Activated naive CD8-positive, alpha-beta T cell treated with anti-CD3 and anti-CD28 coated beads, Interleukin-2, amount 10 ng/mL, durations not matched to agents 7 days and 5 days (primary cell): ENCODE results near the gene LCE1A. TPM values are rescaled to one million over a fixed set of nuclear protein-coding genes. Genes with fewer than 3 reads are reported as not detected.

Source experiments
- total RNA-seq, 2 experiments: library from RNA; stranded (reverse); gene quantifications; one replicate each; pipeline ENCODE4 v1.2.3, GENCODE V29; 2021

Gene LCE1A
- total RNA-seq, 2 experiments from 2014 or later, result not detected

Other genes with a start within 250 kb of the LCE1A start
- not detected for gene LCE3D, start 247.0 kb upstream of the LCE1A start, total RNA-seq
- gene LCE3C, start 227.2 kb upstream of the LCE1A start, total RNA-seq, result not detected
- gene LCE3B, start 213.7 kb upstream of the LCE1A start, total RNA-seq, result not detected
- gene LCE3A, start 204.4 kb upstream of the LCE1A start, total RNA-seq, result not detected
- gene LCE2D, start 164.1 kb upstream of the LCE1A start, total RNA-seq, result not detected
- not detected for gene LCE2C, start 152.2 kb upstream of the LCE1A start, total RNA-seq
- gene LCE2B, start 141.3 kb upstream of the LCE1A start, total RNA-seq, result not detected
- not detected for gene LCE2A, start 129.1 kb upstream of the LCE1A start, total RNA-seq
- not detected for gene LCE4A, start 119.3 kb upstream of the LCE1A start, total RNA-seq
- not detected for gene KPRP, start 69.4 kb upstream of the LCE1A start, total RNA-seq
- gene LCE1F, start 52.3 kb upstream of the LCE1A start, total RNA-seq, result not detected
- gene LCE1E, start 41.2 kb upstream of the LCE1A start, total RNA-seq, result not detected
- not detected for gene LCE1D, start 30.8 kb upstream of the LCE1A start, total RNA-seq
- not detected for gene LCE1C, start 20.8 kb upstream of the LCE1A start, total RNA-seq
- gene LCE1B, start 15.5 kb upstream of the LCE1A start, total RNA-seq, result not detected
- gene LCE6A, start 15.4 kb downstream of the LCE1A start, total RNA-seq, result not detected
- not detected for gene LCE7A, start 32.5 kb downstream of the LCE1A start, total RNA-seq
- gene SMCP, start 50.8 kb downstream of the LCE1A start, total RNA-seq, result not detected
- gene IVL, start 81.1 kb downstream of the LCE1A start, total RNA-seq, result not detected
- gene SPRR5, start 119.7 kb downstream of the LCE1A start, total RNA-seq, result not detected
- not detected for gene SPRR4, start 143.2 kb downstream of the LCE1A start, total RNA-seq
- not detected for gene SPRR1A, start 156.6 kb downstream of the LCE1A start, total RNA-seq
- gene SPRR3, start 174.3 kb downstream of the LCE1A start, total RNA-seq, result not detected
- gene SPRR1B, start 203.7 kb downstream of the LCE1A start, total RNA-seq, result not detected
- gene SPRR2D, start 213.6 kb downstream of the LCE1A start, total RNA-seq, result not detected
- gene SPRR2A, start 230.0 kb downstream of the LCE1A start, total RNA-seq, result not detected
- not detected for gene SPRR2B, start 244.1 kb downstream of the LCE1A start, total RNA-seq